Heart right ventricle (tissue), 16 donors: ENCODE data around the gene VPS26B. TPM values are rescaled to one million over a fixed set of nuclear protein-coding genes. Genes with fewer than 3 reads are reported as not detected.

ENCODE experiments used
- ATAC-seq, 8 donors: fragments of 200-7000 bp; cut with Tn5 transposase; one replicate each; pipeline ENCODE4 v1.9.1; 2020; ENCODE audit warnings: mild to moderate bottlenecking in 8 of 8, moderate library complexity in 8 of 8, moderate number of reproducible peaks in 1 of 8
- DNase-seq, 2 donors: peaks; one replicate each; pipeline ENCODE4 v3.0.0-alpha.2; 2020
- H3K27ac ChIP-seq, 10 donors: fragments of 200-600 bp; sonication (generic) in 2 of 10; one replicate each; pipeline versions ENCODE4 v1.5.0 to v1.8.0; 2020 to 2022; ENCODE audit warnings: mild to moderate bottlenecking in 3 of 10
- H3K27me3 ChIP-seq, 7 donors: fragments of 200-600 bp; one replicate each; pipeline ENCODE4 v1.8.0; 2021 to 2022; ENCODE audit warnings: mild to moderate bottlenecking in 2 of 7
- H3K36me3 ChIP-seq, 9 donors: fragments of 200-600 bp; sonication (generic) in 1 of 9; one replicate each; pipeline versions ENCODE4 v1.5.0 to v1.8.0; 2020 to 2022; ENCODE audit warnings: mild to moderate bottlenecking in 2 of 9
- H3K4me1 ChIP-seq, 9 donors: fragments of 200-600 bp; sonication (generic) in 1 of 9; one replicate each; pipeline versions ENCODE4 v1.5.0 to v1.8.0; 2020 to 2022; ENCODE audit warnings: mild to moderate bottlenecking in 4 of 9
- H3K4me3 ChIP-seq, 10 donors: fragments of 200-600 bp; sonication (generic) in 2 of 10; one replicate each; pipeline versions ENCODE4 v1.5.0 to v1.8.0; 2020 to 2022; ENCODE audit warnings: mild to moderate bottlenecking in 7 of 10, moderate library complexity in 2 of 10
- H3K9me3 ChIP-seq, 11 donors: fragments of 200-600 bp in 10 of 11; sonication (generic) in 2 of 11; one replicate each; pipeline versions ENCODE4 v1.5.0 to v1.8.0; 2013 to 2022; ENCODE audit warnings: mild to moderate bottlenecking in 2 of 11, control low read depth in 1 of 11, moderate library complexity in 1 of 11
- CTCF ChIP-seq, 9 donors: fragments of 200-600 bp; sonication (generic) in 2 of 9; IDR thresholded peaks; one replicate each; pipeline versions ENCODE4 v1.5.0 to v1.8.0; 2021 to 2022; ENCODE audit warnings: antibody characterized with exemption in 9 of 9, mild to moderate bottlenecking in 5 of 9, moderate library complexity in 1 of 9
- WGBS, 2 donors: extraction: QIAGEN DNeasy Blood & Tissue Kit; methylation state at CpG; one replicate each; pipeline ENCODE4 v1.1.7; 2013; ENCODE audit warnings: inconsistent platforms in 1 of 2; 5-methylcytosine and 5-hydroxymethylcytosine counted together
- intact Hi-C, 10 donors: fragments of 100-400 bp; cut with DNase I; formaldehyde crosslinking; loops; one replicate each; pipeline versions ENCODE4 v1.11.1 to v1.14.2; 2022
- polyA plus RNA-seq, 2 donors: library from polyadenylated mRNA; stranded (reverse); fragments of 200-250 nt; gene quantifications; one replicate each; pipeline ENCODE4 v1.2.3, GENCODE V29; 2013
- total RNA-seq, 10 donors: library from RNA; stranded (reverse); fragmentation: NEBNext Ultra II Directional in 3 of 10; extraction: Animal tissue kit (Norgen Biotek cat#: 25700) in 3 of 10; gene quantifications; one replicate each; pipeline versions ENCODE4 v1.2.1 to v1.2.4, GENCODE V29; 2021 to 2023
- donor health status: Arrhythmogenic right ventricular cardiomyopathy.
- donor health status: ischemic (EF 13 %, LVEDD 7.1; RV severe dilation, severe dysfunction).
- donor health status: healthy with polysubstance abuse.
- donor health status: DM: no; HTN: yes; CAD: no.
- donor health status: DM: no; HTN: no; CAD: no.
- donor health status: ischemic (EF 25% LVEDD 6.9; RV normal size, moderate dysfunction).
- donor health status: ischemic (EF 25% LVEDD 5.7; RV mildly dilated, moderate dysfunction).
- donor health status: healthy.
- donor health status: DM: yes; HTN: yes; CAD: no.
- donor health status: Ischemic cardiomyopathy.
- donor health status: ischemic (EF 35%, LVEDD 5.7; RV mildly dilated, moderate dysfunction).
- donor health status: nonischemic (EF 11% LVEDD 7.7; RV severe dilation, severe dysfunction).
- donor health status: DM: yes; HTN: yes; CAD: no.
- donor health status: PGD.
- donor health status: ischemic (EF 29% LVEDD 5.4; RV normal size, mild dysfunction).
- donor health status: nonischemic (EF 23%, LVEDD 6.1; RV moderate dilation, normal function).

Gene VPS26B
- total and polyA plus RNA-seq, 12 donors = 19.9 to 49.6 (median 34.5) TPM

- ATAC-seq = no peak
- no peaks in the 10 kb centered on the region for H3K27me3 ChIP-seq
- no peak for TF ChIP-seq CTCF (IDR thresholded peaks at IDR 0.05)
- 86 to 88% methylated on average over 5 of the region's 5 CpGs for WGBS, 2 donors
- H3K4me3 ChIP-seq = peak overlapping the region in 2 of 10 donors; percentile 68 to 71
- no peak overlapping the region for H3K27ac ChIP-seq
- intact Hi-C loops = no loop called here
- H3K4me1 ChIP-seq = peaks cover 6 to 77% (median 68%) of the 10 kb centered on the region in 9 donors
- peaks cover 0 to 17% (median 0%) of the 10 kb centered on the region in 9 donors for H3K36me3 ChIP-seq
- no peak for DNase-seq
- no peaks in the 10 kb centered on the region for H3K9me3 ChIP-seq
Observed at GRCh38 chr11:134226806-134227325, 2.4 kb downstream of the VPS26B start.

GRCh38 chr11:134228625-134229024 lies 4.2 kb downstream of the VPS26B start:
- intact Hi-C loops = no loop called here
- no peak for TF ChIP-seq CTCF (IDR thresholded peaks at IDR 0.05)
- H3K9me3 ChIP-seq = no peaks in the 10 kb centered on the region
- H3K27me3 ChIP-seq = no peaks in the 10 kb centered on the region
- DNase-seq (no peak), ATAC-seq (no peak)
- H3K27ac ChIP-seq = no peak overlapping the region
- no peak overlapping the region for H3K4me3 ChIP-seq
- peaks cover 0 to 17% (median 0%) of the 10 kb centered on the region in 9 donors for H3K36me3 ChIP-seq
- H3K4me1 ChIP-seq = peaks cover 3 to 82% (median 62%) of the 10 kb centered on the region in 9 donors
- 81 to 86% methylated on average over 6 of the region's 6 CpGs for WGBS, 2 donors

GRCh38 chr11:134229126-134229790 lies 4.8 kb downstream of the VPS26B start:
- H3K27me3 ChIP-seq = no peaks in the 10 kb centered on the region
- H3K9me3 ChIP-seq = no peaks in the 10 kb centered on the region
- peaks cover 3 to 88% (median 67%) of the 10 kb centered on the region in 9 donors for H3K4me1 ChIP-seq
- WGBS, 2 donors = 75 to 81% methylated on average over 6 of the region's 6 CpGs
- ATAC-seq (no peak), DNase-seq (no peak)
- H3K4me3 ChIP-seq = no peak overlapping the region
- H3K36me3 ChIP-seq = peaks cover 0 to 20% (median 0%) of the 10 kb centered on the region in 9 donors
- no peak for TF ChIP-seq CTCF (IDR thresholded peaks at IDR 0.05)
- no peak overlapping the region for H3K27ac ChIP-seq
- intact Hi-C loops = no loop called here

GRCh38 chr11:134230339-134230738 lies 5.9 kb downstream of the VPS26B start:
- H3K4me1 ChIP-seq = peaks cover 3 to 95% (median 69%) of the 10 kb centered on the region in 9 donors
- intact Hi-C loops = no loop called here

More at GRCh38 chr11:134230339-134230738, 5.9 kb downstream of the VPS26B start:
- Histone ChIP-seq H3K9me3 (no peaks in the 10 kb centered on the region), H3K4me3 (no peak overlapping the region), H3K36me3 (peaks cover 0 to 30% (median 0%) of the 10 kb centered on the region in 9 donors), H3K27ac (peak overlapping the region in 1 of 10 donors; percentile 3), H3K27me3 (no peaks in the 10 kb centered on the region)
- ATAC-seq = no peak
- 51 to 58% methylated on average over 4 of the region's 4 CpGs for WGBS, 2 donors
- no peak for TF ChIP-seq CTCF (IDR thresholded peaks at IDR 0.05)
- DNase-seq = no peak
